ENCODE measurements around the gene GNA12. TPM values are rescaled to one million over a fixed set of nuclear protein-coding genes. Genes with fewer than 3 reads are reported as not detected.

The GNA12 gene
- polyA plus RNA-seq, 1 donor (not counting 4 experiments of a cell fraction or from before 2014, with no cell fraction given), result 35.5 TPM

GRCh38 chr7:2716488-2716887 lies 127.6 kb downstream of the GNA12 start:
- no peaks in the 10 kb centered on the region for H3K9me3 ChIP-seq (ENCODE audit: control insufficient read depth, low read depth, low read length)
- FAIRE-seq (no peak), DNase-seq (ENCODE audit: low read depth, low spot score) (no peak)
- no peak for TF ChIP-seq EZH2 (IDR thresholded peaks at IDR 0.05; ENCODE audit: low read length)
- TF ChIP-seq, protein P1, sequence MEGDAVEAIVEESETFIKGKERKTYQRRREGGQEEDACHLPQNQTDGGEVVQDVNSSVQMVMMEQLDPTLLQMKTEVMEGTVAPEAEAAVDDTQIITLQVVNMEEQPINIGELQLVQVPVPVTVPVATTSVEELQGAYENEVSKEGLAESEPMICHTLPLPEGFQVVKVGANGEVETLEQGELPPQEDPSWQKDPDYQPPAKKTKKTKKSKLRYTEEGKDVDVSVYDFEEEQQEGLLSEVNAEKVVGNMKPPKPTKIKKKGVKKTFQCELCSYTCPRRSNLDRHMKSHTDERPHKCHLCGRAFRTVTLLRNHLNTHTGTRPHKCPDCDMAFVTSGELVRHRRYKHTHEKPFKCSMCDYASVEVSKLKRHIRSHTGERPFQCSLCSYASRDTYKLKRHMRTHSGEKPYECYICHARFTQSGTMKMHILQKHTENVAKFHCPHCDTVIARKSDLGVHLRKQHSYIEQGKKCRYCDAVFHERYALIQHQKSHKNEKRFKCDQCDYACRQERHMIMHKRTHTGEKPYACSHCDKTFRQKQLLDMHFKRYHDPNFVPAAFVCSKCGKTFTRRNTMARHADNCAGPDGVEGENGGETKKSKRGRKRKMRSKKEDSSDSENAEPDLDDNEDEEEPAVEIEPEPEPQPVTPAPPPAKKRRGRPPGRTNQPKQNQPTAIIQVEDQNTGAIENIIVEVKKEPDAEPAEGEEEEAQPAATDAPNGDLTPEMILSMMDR (optimal IDR thresholded peaks at IDR 0.05 in 1 of 3, IDR thresholded peaks at IDR 0.05 in 1 of 3, conservative IDR thresholded peaks at IDR 0.05 in 1 of 3; ENCODE audit: extremely low read depth in 1 of 3, insufficient read depth in 2 of 3, low read length in 3 of 3), result no peak
- no peak overlapping the region for H3K9ac ChIP-seq (ENCODE audit: control insufficient read depth, extremely low read depth, insufficient read depth, low read length)
- H3K79me2 ChIP-seq (ENCODE audit: control insufficient read depth, insufficient read depth, low read length), result no peaks in the 10 kb centered on the region
- peaks cover 8% of the 10 kb centered on the region for H3K4me1 ChIP-seq (ENCODE audit: control insufficient read depth, extremely low read depth, insufficient read depth, low read length)
- dilution Hi-C loops (cut with MboI; ENCODE audit: extremely low pct_ligation_motif_present, low sequenced_read_pairs), result no loop called here
- H3K36me3 ChIP-seq (ENCODE audit: control insufficient read depth in 2 of 2, extremely low read depth in 1 of 2, insufficient read depth in 2 of 2, low read length in 2 of 2), result peaks cover 5 to 12% of the 10 kb centered on the region in 2 experiments
- no peak overlapping the region for H3K4me2 ChIP-seq (ENCODE audit: control insufficient read depth, extremely low read depth, insufficient read depth, low read depth, low read length)
- no peaks in the 10 kb centered on the region for H3K27me3 ChIP-seq (ENCODE audit: control insufficient read depth, extremely low read depth, insufficient read depth, low read length)
- H3K4me3 ChIP-seq (ENCODE audit: control insufficient read depth in 2 of 3, extremely low read depth in 1 of 3, insufficient read depth in 2 of 3, low read depth in 1 of 3, low read length in 3 of 3), result no peak overlapping the region
- H3K27ac ChIP-seq (ENCODE audit: control insufficient read depth, insufficient read depth, low read length), result no peak overlapping the region
- no peaks in the 10 kb centered on the region for H3K9me1 ChIP-seq (ENCODE audit: control insufficient read depth, extremely low read depth, insufficient read depth, low read length)
- H4K20me1 ChIP-seq (ENCODE audit: control insufficient read depth, extremely low read depth, insufficient read depth, low read length), result no peaks in the 10 kb centered on the region
- H2AFZ ChIP-seq (ENCODE audit: control insufficient read depth, low read length), result no peak overlapping the region

- DNase-seq (ENCODE audit: low read depth, low spot score), result no peak
- no peak overlapping the region for H3K4me3 ChIP-seq (ENCODE audit: control insufficient read depth in 2 of 3, extremely low read depth in 1 of 3, insufficient read depth in 2 of 3, low read depth in 1 of 3, low read length in 3 of 3)
- H3K9me3 ChIP-seq (ENCODE audit: control insufficient read depth, low read depth, low read length), result no peaks in the 10 kb centered on the region
- H3K27ac ChIP-seq (ENCODE audit: control insufficient read depth, insufficient read depth, low read length), result no peak overlapping the region
- dilution Hi-C loops (cut with MboI; ENCODE audit: extremely low pct_ligation_motif_present, low sequenced_read_pairs), result no loop called here
- no peak for TF ChIP-seq EZH2 (IDR thresholded peaks at IDR 0.05; ENCODE audit: low read length)
- TF ChIP-seq, protein P1 (optimal IDR thresholded peaks at IDR 0.05 in 1 of 3, IDR thresholded peaks at IDR 0.05 in 1 of 3, conservative IDR thresholded peaks at IDR 0.05 in 1 of 3; ENCODE audit: extremely low read depth in 1 of 3, insufficient read depth in 2 of 3, low read length in 3 of 3), result no peak
- H3K4me1 ChIP-seq (ENCODE audit: control insufficient read depth, extremely low read depth, insufficient read depth, low read length), result peaks cover 5% of the 10 kb centered on the region
- no peak overlapping the region for H3K9ac ChIP-seq (ENCODE audit: control insufficient read depth, extremely low read depth, insufficient read depth, low read length)
- no peaks in the 10 kb centered on the region for H3K79me2 ChIP-seq (ENCODE audit: control insufficient read depth, insufficient read depth, low read length)
- no peak overlapping the region for H2AFZ ChIP-seq (ENCODE audit: control insufficient read depth, low read length)
- H3K27me3 ChIP-seq (ENCODE audit: control insufficient read depth, extremely low read depth, insufficient read depth, low read length), result no peaks in the 10 kb centered on the region
- FAIRE-seq, result no peak
- no peaks in the 10 kb centered on the region for H3K9me1 ChIP-seq (ENCODE audit: control insufficient read depth, extremely low read depth, insufficient read depth, low read length)
- H4K20me1 ChIP-seq (ENCODE audit: control insufficient read depth, extremely low read depth, insufficient read depth, low read length), result no peaks in the 10 kb centered on the region
- H3K4me2 ChIP-seq (ENCODE audit: control insufficient read depth, extremely low read depth, insufficient read depth, low read depth, low read length), result no peak overlapping the region
- H3K36me3 ChIP-seq (ENCODE audit: control insufficient read depth in 2 of 2, extremely low read depth in 1 of 2, insufficient read depth in 2 of 2, low read length in 2 of 2), result peaks cover 5 to 12% of the 10 kb centered on the region in 2 experiments
These were observed 128.5 kb downstream of the GNA12 start for GRCh38 chr7:2715341-2716231.

Data from keratinocyte (primary cell).